Ascending aorta (tissue), 2 donors: ENCODE measurements around the gene SUSD5. TPM values are rescaled to one million over a fixed set of nuclear protein-coding genes. Genes with fewer than 3 reads are reported as not detected.

Experiments
- DNase-seq, 2 donors: peaks; one replicate each; pipeline ENCODE4 v3.0.0-alpha.2; 2019; ENCODE audit warnings: low spot score in 2 of 2
- H3K27ac ChIP-seq, 2 donors: fragments of 200-600 bp; sonication (generic); one replicate each; pipeline ENCODE4 v1.5.1; 2016 to 2017; ENCODE audit warnings: mild to moderate bottlenecking in 1 of 2
- H3K27me3 ChIP-seq: fragments of 200-600 bp; sonication (generic); one replicate; pipeline ENCODE4 v1.5.1; 2017
- H3K36me3 ChIP-seq, 2 donors: fragments of 200-600 bp; sonication (generic); one replicate each; pipeline ENCODE4 v1.5.1; 2016
- H3K4me1 ChIP-seq, 2 donors: fragments of 200-600 bp; sonication (generic); one replicate each; pipeline ENCODE4 v1.5.1; 2016 to 2017; ENCODE audit warnings: mild to moderate bottlenecking in 1 of 2
- H3K4me3 ChIP-seq, 2 donors: fragments of 200-600 bp; sonication (generic); one replicate each; pipeline ENCODE4 v1.5.1; 2016 to 2017; ENCODE audit warnings: mild to moderate bottlenecking in 1 of 2
- H3K9me3 ChIP-seq, 2 donors: fragments of 200-600 bp; sonication (generic); one replicate each; pipeline ENCODE4 v1.5.1; 2016
- CTCF ChIP-seq, 3 experiments: fragments of 200-600 bp in 2 of 3; fragments of 450-650 bp in 1 of 3; sonication (generic) in 2 of 3; IDR thresholded peaks; one replicate each; pipeline ENCODE4 v1.5.1; 2016 to 2019; ENCODE audit warnings: antibody characterized with exemption in 3 of 3, mild to moderate bottlenecking in 1 of 3, moderate library complexity in 1 of 3
- intact Hi-C: fragments of 100-400 bp; cut with DNase I; formaldehyde crosslinking; loops from one replicate; pipeline ENCODE4 v1.15.1; 2023
- total RNA-seq: library from RNA; depleted of rRNA; stranded (reverse); fragments of >200 nt; gene quantifications from one replicate; pipeline ENCODE4 v1.1.0, GENCODE V29; 2016

Gene SUSD5
- total RNA-seq, 1 donor from 2014 or later: 68.0 TPM

DNA sequence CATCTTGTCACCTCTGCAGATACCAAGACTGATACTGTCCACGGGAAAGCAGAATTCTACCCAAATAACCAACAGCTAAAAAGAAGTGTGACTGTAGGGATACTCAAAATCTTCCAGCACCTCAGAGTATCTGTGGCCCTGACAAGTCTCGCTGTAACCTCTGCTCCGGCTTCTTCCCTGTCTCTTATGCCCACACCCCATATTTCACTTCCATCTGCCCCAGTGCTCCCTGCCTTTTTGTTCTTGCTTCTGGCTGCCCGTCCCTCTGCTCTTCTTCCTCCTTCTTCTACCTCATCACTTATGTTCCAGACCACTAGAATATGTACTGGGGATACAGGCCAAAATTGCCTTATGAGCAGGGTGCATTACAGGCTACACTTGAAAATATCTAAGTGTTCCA is 59.4 kb downstream of the SUSD5 start:
- no peak for TF ChIP-seq CTCF (IDR thresholded peaks at IDR 0.05)
- intact Hi-C loops: no loop called here
- H3K36me3 ChIP-seq: peaks cover 0 to 6% of the 10 kb centered on the region in 2 donors
- H3K4me3 ChIP-seq: no peak overlapping the region
- no peaks in the 10 kb centered on the region for H3K9me3 ChIP-seq
- DNase-seq: no peak
- H3K27ac ChIP-seq: peak overlapping the region; percentile 12 to 53
- peaks cover 0 to 18% of the 10 kb centered on the region in 2 donors for H3K4me1 ChIP-seq
- H3K27me3 ChIP-seq: no peaks in the 10 kb centered on the region

GRCh38 chr3:33155301-33155700 is 63.3 kb downstream of the SUSD5 start:
- Histone ChIP-seq H3K9me3 (no peaks in the 10 kb centered on the region), H3K4me1 (peaks cover 3 to 32% of the 10 kb centered on the region in 2 donors), H3K36me3 (peaks cover 11 to 21% of the 10 kb centered on the region in 2 donors), H3K27ac (no peak overlapping the region), H3K27me3 (no peaks in the 10 kb centered on the region), H3K4me3 (no peak overlapping the region)
- intact Hi-C loops: no loop called here
- DNase-seq: no peak
- TF ChIP-seq CTCF (IDR thresholded peaks at IDR 0.05): no peak

DNA sequence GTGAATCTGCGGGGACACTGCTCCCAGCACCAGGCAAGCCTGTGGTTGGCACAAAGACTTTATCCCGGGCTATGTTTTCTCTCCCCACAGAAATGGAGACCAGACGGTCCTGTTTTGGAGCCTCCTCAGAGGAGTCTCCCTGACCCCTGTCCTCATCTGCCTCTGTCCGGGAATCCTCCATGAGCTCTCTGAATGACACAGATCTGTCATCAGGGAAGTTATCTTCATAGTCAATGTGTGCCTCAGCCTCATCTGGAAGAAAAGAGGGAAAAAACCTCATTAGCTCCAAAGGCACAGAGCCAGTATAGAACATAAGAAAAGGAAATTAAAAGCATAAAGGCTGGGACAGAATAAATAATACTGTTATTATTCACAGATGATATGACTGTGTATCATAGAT is 64.8 kb downstream of the SUSD5 start:
- H3K9me3 ChIP-seq: no peaks in the 10 kb centered on the region
- H3K4me1 ChIP-seq: peaks cover 3 to 38% of the 10 kb centered on the region in 2 donors
- peak overlapping the region; percentile 43 to 78 for H3K27ac ChIP-seq
- DNase-seq: no peak
- H3K36me3 ChIP-seq: peaks cover 11 to 25% of the 10 kb centered on the region in 2 donors
- H3K4me3 ChIP-seq: no peak overlapping the region
- intact Hi-C loops: no loop called here
- H3K27me3 ChIP-seq: no peaks in the 10 kb centered on the region
- no peak for TF ChIP-seq CTCF (IDR thresholded peaks at IDR 0.05)

GRCh38 chr3:33152363-33153360 is 65.9 kb downstream of the SUSD5 start:
- H3K4me3 ChIP-seq: no peak overlapping the region

GRCh38 chr3:33149342-33149741 is 69.3 kb downstream of the SUSD5 start:
- no peak for TF ChIP-seq CTCF (IDR thresholded peaks at IDR 0.05)
- Histone ChIP-seq H3K4me3 (no peak overlapping the region), H3K9me3 (no peaks in the 10 kb centered on the region), H3K27me3 (no peaks in the 10 kb centered on the region), H3K36me3 (peaks cover 14 to 29% of the 10 kb centered on the region in 2 donors), H3K27ac (peak overlapping the region; percentile 70 to 87), H3K4me1 (peaks cover 9 to 46% of the 10 kb centered on the region in 2 donors)
- intact Hi-C loops: loop anchor here (2.0 to 5.0 kb wide), 2 partner anchors 19 to 68 kb away; partner anchors contain the start of gene SUSD5
- no peak for DNase-seq

More at GRCh38 chr3:33152363-33153360, 65.9 kb downstream of the SUSD5 start:
- Histone ChIP-seq H3K9me3 (no peaks in the 10 kb centered on the region), H3K27ac (peak overlapping the region; percentile 78), H3K36me3 (peaks cover 11 to 29% of the 10 kb centered on the region in 2 donors), H3K4me1 (peaks cover 4 to 49% of the 10 kb centered on the region in 2 donors), H3K27me3 (no peaks in the 10 kb centered on the region)
- no peak for TF ChIP-seq CTCF (IDR thresholded peaks at IDR 0.05)
- intact Hi-C loops: no loop called here
- no peak for DNase-seq
